ENCODE measurements around the gene DPH6.

- TF ChIP-seq POLR2A (IDR thresholded peaks at IDR 0.05; ENCODE audit: low read depth): no peak
- TF ChIP-seq CTCF (IDR thresholded peaks at IDR 0.05): no peak
- no peak for TF ChIP-seq EP300 (IDR thresholded peaks at IDR 0.05)
- TF ChIP-seq POLR2AphosphoS5 (IDR thresholded peaks at IDR 0.05): no peak
Measured at GRCh38 chr15:35566991-35567390, 21.0 kb upstream of the DPH6 start.

Data from esophagus muscularis mucosa (tissue), 4 donors.